Measurements from ENCODE around the gene OS9. TPM values are rescaled to one million over a fixed set of nuclear protein-coding genes. Genes with fewer than 3 reads are reported as not detected.
"Not testable (repeated sequence)": the region's sequence is repeated elsewhere in the genome, so short reads cannot be mapped to it uniquely, and the experiment has no call there.

Gene OS9
- total RNA-seq, 1 experiment from 2014 or later: 298 TPM

- DNase-seq (ENCODE audit: low read depth): no peak
Measured at GRCh38 chr12:57694459-57695019, 607 bp downstream of the OS9 start.

DNA sequence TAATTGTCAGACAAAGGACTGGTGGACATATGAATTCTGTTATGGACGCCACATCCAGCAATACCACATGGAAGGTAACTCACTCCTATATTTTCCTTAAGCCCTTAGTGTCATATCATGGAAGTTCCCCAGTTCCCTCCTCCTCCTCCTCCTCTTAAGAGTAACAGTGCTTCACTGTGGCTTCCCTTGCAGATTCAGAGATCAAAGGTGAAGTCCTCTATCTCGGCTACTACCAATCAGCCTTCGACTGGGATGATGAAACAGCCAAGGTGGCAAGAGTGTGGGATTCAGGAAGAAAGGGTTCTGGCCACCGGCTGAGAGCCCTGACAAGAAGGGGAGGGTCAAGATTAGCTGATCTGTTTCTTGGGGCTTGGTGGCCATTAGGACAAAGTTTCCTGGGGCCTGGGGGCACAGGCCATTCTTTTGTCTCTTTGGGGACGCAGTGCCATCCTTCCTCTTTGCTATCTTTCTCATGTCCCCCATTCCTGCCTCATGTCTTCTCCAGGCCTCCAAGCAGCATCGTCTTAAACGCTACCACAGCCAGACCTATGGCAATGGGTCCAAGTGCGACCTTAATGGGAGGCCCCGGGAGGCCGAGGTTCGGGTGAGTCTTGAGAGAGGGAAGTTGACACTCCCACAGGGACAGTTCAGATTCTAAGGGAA lies 2.0 kb downstream of the OS9 start:
- no peak for DNase-seq (ENCODE audit: low read depth)

DNA sequence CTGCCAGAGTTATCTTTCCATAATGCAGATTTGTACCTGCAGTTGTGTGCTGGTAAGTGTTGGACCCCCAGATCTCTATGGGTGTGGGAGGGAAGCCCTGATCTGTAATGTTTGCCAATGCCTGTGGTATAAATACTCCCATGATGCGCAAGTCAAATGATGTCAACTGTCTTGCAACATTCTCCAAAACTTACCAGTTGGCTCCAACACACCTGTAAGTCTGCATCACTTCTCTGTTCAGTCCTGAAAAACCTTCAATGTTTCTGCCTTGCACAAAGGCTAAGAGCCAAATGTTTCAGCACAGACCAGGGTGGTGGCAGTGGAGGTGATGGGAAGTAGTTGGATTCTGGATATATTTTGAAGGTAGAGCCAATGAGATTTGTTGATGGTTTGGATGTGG lies 3.1 kb downstream of the OS9 start:
- no peak for DNase-seq (ENCODE audit: low read depth)

DNA sequence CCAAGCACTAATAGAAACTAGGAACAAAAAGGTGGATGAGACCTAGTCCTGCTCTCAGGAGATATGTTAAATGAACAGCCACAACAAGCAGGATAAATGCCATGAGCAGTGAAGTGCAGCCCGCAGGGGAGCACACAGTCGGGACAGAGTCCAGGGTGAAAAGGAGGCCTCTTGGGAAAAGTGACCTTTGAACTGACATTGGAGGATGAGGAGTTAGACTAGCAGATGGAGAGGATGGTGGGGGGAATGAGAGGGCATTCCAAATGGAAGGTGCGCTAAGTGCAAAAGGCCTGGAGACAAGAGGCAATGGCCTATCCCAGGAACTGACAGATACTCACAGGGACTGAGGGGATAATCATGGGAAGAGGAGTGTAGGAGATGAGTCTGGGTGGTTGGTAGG lies 4.5 kb downstream of the OS9 start:
- DNase-seq (ENCODE audit: low read depth): no peak

- DNase-seq (ENCODE audit: low read depth): no peak
Measured at GRCh38 chr12:57700317-57700716, 6.4 kb downstream of the OS9 start.

DNA sequence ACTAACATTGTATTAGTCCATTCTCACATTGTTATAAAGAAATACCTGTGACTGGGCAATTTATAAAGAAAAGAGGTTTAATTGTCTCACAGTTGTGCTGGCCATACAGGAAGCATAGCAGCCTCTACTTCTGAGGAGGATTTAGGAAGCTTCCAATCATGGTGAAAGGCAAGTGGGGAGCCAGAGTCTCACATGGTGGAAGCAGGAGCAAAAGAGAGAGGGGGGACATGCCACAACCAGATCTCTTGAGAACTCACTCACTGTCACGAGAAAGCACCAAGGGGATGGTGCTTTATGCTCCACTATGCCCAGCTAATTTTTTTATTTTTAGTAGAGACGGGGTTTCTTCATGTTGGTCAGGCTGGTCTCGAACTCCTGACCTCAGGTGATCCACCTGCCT lies 13.3 kb downstream of the OS9 start:
- DNase-seq (ENCODE audit: low read depth): no peak

DNA sequence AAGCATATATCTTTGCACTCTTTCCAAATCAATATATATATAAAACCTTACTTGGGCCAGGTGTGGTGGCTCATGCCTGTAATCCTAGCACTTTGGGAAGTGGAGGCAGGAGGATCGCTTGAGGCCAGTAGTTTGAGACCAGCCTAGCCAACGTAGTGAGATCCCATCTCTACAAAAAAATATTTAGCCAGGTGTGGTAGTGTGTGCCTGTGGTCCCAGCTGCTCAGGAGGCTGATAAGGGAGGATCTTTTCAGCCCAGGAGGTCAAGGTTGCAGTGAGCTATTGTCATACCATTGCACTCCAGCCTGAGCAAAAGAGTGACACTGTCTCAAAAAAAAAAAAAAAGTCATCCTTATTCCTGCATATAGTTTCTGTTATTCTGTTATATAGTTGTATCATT lies 14.4 kb downstream of the OS9 start:
- no peak for DNase-seq (ENCODE audit: low read depth)

- DNase-seq (ENCODE audit: low read depth): no peak
Measured at GRCh38 chr12:57712701-57713100, 18.8 kb downstream of the OS9 start.

GRCh38 chr12:57713209-57713608 lies 19.3 kb downstream of the OS9 start:
- DNase-seq (ENCODE audit: low read depth): no peak

DNA sequence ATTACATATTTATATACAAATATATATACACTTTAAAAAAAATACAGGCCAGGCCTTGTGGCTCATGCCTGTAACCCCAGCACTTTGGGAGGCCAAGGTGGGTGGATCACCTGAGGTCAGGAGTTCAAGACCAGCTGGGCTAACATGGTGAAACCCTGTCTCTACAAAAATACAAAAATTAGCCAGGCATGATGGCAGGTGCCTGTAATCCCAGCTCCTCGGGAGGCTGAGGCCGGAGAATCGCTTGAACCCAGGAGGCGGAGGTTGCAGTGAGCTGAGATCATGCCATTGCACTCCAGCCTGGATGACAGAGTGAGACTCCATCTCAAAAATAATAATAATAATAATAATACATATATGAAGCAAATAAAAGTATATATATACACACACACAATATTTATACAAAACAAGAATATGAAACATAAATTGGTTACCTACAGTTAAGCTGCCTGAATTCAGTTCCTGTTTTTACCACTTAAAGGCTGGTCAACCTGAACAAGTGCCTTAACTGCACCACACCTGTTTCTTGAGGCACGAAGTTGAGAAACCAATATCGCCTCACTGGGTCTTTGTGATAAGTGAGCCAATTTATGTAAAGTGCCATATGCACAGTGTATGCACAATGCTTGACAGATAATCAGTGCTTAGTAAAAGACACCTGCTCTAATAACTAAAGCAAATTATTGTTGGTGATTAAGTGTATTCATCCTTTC lies 21.3 kb downstream of the OS9 start:
- not testable (repeated sequence) for DNase-seq (ENCODE audit: low read depth)

GRCh38 chr12:57715786-57716185 lies 21.9 kb downstream of the OS9 start:
- DNase-seq (ENCODE audit: low read depth): no peak

DNA sequence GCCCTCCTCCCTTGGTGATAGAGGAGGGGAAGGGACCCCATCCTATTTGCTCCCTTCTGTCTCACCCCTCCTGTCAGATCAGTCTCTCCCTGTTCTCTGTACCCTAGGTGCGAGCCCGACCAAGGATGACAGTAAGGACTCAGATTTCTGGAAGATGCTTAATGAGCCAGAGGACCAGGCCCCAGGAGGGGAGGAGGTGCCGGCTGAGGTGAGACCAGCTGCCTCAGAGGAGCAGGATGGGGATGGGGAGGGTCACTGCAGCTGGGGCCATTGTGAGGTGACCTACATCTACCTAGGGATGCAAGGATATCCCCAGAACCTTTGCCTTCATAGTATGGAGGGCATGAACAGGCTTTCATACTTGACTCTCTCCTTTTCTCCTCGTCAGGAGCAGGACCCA lies 22.4 kb downstream of the OS9 start:
- no peak for DNase-seq (ENCODE audit: low read depth)

DNA sequence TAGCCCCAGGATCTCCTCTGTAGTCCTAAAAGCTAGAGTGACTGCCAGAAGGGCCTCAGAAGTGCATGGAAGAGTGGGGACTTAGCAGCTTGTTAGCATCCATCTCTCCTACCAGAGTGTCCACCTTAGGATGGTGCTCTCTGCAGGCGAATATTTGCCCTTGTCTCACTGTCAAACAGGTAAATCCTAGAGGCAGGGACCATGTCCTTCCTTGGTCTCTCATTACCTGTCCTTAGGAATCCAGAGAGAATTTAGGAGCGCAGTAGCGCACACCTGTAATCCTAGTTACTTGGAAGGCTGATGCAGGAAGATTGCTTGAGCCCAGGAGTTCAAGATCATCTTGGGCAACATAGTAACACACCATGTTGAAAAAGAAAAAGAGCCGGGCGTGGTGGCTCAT lies 23.2 kb downstream of the OS9 start:
- no peak for DNase-seq (ENCODE audit: low read depth)

- no peak for DNase-seq (ENCODE audit: low read depth)
Measured at GRCh38 chr12:57717846-57718640, 24.1 kb downstream of the OS9 start.

- DNase-seq (ENCODE audit: low read depth): no peak
Measured at GRCh38 chr12:57718641-57719528, 25.0 kb downstream of the OS9 start.

- DNase-seq (ENCODE audit: low read depth): no peak
Measured at GRCh38 chr12:57719777-57720605, 26.1 kb downstream of the OS9 start.

- DNase-seq (ENCODE audit: low read depth): no peak
Measured at GRCh38 chr12:57720606-57721595, 27.0 kb downstream of the OS9 start.

GRCh38 chr12:57721846-57722608 lies 28.1 kb downstream of the OS9 start:
- DNase-seq (ENCODE audit: low read depth): not testable (repeated sequence)

Measured in M059J (cell line).